H9 (cell line): ENCODE results near the gene SMTNL2. TPM values are rescaled to one million over a fixed set of nuclear protein-coding genes. Genes with fewer than 3 reads are reported as not detected.

Experiments used
- DNase-seq: peaks from one replicate; pipeline ENCODE4 v3.0.0-alpha.2; 2017
- H2AFZ ChIP-seq: one replicate; pipeline ENCODE4 v1.6.1; 2013; ENCODE audit warnings: mild to moderate bottlenecking, low read length, control low read depth, moderate library complexity
- H2AK5ac ChIP-seq: 2 replicates; pipeline ENCODE4 v1.6.1; 2013; ENCODE audit warnings: low read length, control low read depth, mixed read lengths; ENCODE audit not compliant: insufficient read length
- H2BK120ac ChIP-seq: one replicate; pipeline ENCODE4 v1.6.1; 2013; ENCODE audit warnings: low read depth, mild to moderate bottlenecking, low read length, control low read depth, inconsistent platforms; ENCODE audit not compliant: poor library complexity, severe bottlenecking
- H2BK12ac ChIP-seq: 2 replicates; pipeline ENCODE4 v1.6.1; 2013; ENCODE audit warnings: low read length, control low read depth, mixed read lengths, low read depth; ENCODE audit not compliant: insufficient read length
- H2BK15ac ChIP-seq: 2 replicates; pipeline ENCODE4 v1.6.1; 2013; ENCODE audit warnings: low read depth, low read length, control low read depth
- H2BK20ac ChIP-seq: one replicate; pipeline ENCODE4 v1.6.1; 2013; ENCODE audit warnings: low read depth, mild to moderate bottlenecking, low read length, control low read depth, inconsistent platforms; ENCODE audit not compliant: poor library complexity, severe bottlenecking
- H2BK5ac ChIP-seq: 2 replicates; pipeline ENCODE4 v1.6.1; 2013; ENCODE audit warnings: low read length, control low read depth, mixed read lengths; ENCODE audit not compliant: insufficient read length
- H3K14ac ChIP-seq: 2 replicates; pipeline ENCODE4 v1.6.1; 2013; ENCODE audit warnings: low read length, control low read depth; ENCODE audit not compliant: insufficient read depth
- H3K18ac ChIP-seq: 2 replicates; pipeline ENCODE4 v1.6.1; 2013; ENCODE audit warnings: low read depth, mild to moderate bottlenecking, mixed read lengths, low read length, control low read depth; ENCODE audit not compliant: insufficient read length
- H3K23ac ChIP-seq: 2 replicates; pipeline ENCODE4 v1.6.1; 2013; ENCODE audit warnings: low read length, control low read depth, mixed read lengths, low read depth; ENCODE audit not compliant: insufficient read length
- H3K23me2 ChIP-seq: 2 replicates; pipeline ENCODE4 v1.6.1; 2013; ENCODE audit warnings: low read depth, mild to moderate bottlenecking, mixed read lengths, low read length, control low read depth; ENCODE audit not compliant: insufficient read length, poor library complexity, severe bottlenecking
- H3K27ac ChIP-seq: 2 replicates; pipeline ENCODE4 v1.5.1; 2013; ENCODE audit warnings: low read length, control low read depth, mixed read lengths, low read depth; ENCODE audit not compliant: insufficient read length
- H3K27me3 ChIP-seq: 2 replicates; pipeline ENCODE4 v1.6.1; 2013; ENCODE audit warnings: low read length, control low read depth, inconsistent platforms; ENCODE audit not compliant: insufficient read depth
- H3K4ac ChIP-seq: 2 replicates; pipeline ENCODE4 v1.6.1; 2013; ENCODE audit warnings: low read depth, mild to moderate bottlenecking, control low read depth, inconsistent platforms, low read length, moderate library complexity
- H3K4me1 ChIP-seq: 2 replicates; pipeline ENCODE4 v1.6.1; 2013; ENCODE audit warnings: low read length, control low read depth, inconsistent platforms; ENCODE audit not compliant: insufficient read depth
- H3K4me2 ChIP-seq: 2 replicates; pipeline ENCODE4 v1.6.1; 2013; ENCODE audit warnings: low read length, control low read depth, mixed read lengths; ENCODE audit not compliant: insufficient read length, insufficient read depth
- H3K56ac ChIP-seq: 2 replicates; pipeline ENCODE4 v1.6.1; 2013; ENCODE audit warnings: low read depth, mild to moderate bottlenecking, mixed read lengths, low read length, control low read depth; ENCODE audit not compliant: insufficient read length
- H3K79me1 ChIP-seq: 2 replicates; pipeline ENCODE4 v1.6.1; 2013; ENCODE audit warnings: low read depth, mild to moderate bottlenecking, moderate library complexity, low read length, control low read depth, inconsistent platforms; ENCODE audit not compliant: insufficient read depth, poor library complexity, severe bottlenecking
- H3K79me2 ChIP-seq: 2 replicates; pipeline ENCODE4 v1.6.1; 2013; ENCODE audit warnings: low read length, control low read depth, inconsistent platforms; ENCODE audit not compliant: insufficient read depth
- H3K9ac ChIP-seq: 2 replicates; pipeline ENCODE4 v1.6.1; 2013; ENCODE audit warnings: low read length, control low read depth, mixed read lengths; ENCODE audit not compliant: insufficient read length; ENCODE audit errors: extremely low read depth
- H3K9me3 ChIP-seq: one replicate; pipeline ENCODE4 v1.6.1; 2013; ENCODE audit warnings: low read depth, low read length, inconsistent platforms; ENCODE audit not compliant: control insufficient read depth
- H3T11ph ChIP-seq: one replicate; pipeline ENCODE4 v1.6.1; 2013; ENCODE audit warnings: mild to moderate bottlenecking, low read length, control low read depth, inconsistent platforms
- H4K20me1 ChIP-seq: one replicate; pipeline ENCODE4 v1.6.1; 2013; ENCODE audit not compliant: control insufficient read depth, insufficient read length, insufficient read depth
- H4K5ac ChIP-seq: 2 replicates; pipeline ENCODE4 v1.6.1; 2013; ENCODE audit warnings: low read depth, mild to moderate bottlenecking, mixed read lengths, low read length, control low read depth; ENCODE audit not compliant: insufficient read length
- H4K8ac ChIP-seq: replicated peaks from 2 replicates; pipeline ENCODE4 v1.6.1; 2013; ENCODE audit warnings: low read length, control low read depth, mixed read lengths, low read depth; ENCODE audit not compliant: insufficient read length
- H4K91ac ChIP-seq: 2 replicates; pipeline ENCODE4 v1.6.1; 2013; ENCODE audit warnings: low read depth, mild to moderate bottlenecking, moderate library complexity, mixed read lengths, low read length, control low read depth; ENCODE audit not compliant: insufficient read length
- H3K27ac Mint-ChIP-seq, 3 experiments: 2 replicates in 2 of 3; 3 replicates in 1 of 3; pipeline ENCODE4 v1.8.0; 2020 to 2021; ENCODE audit warnings: mixed read lengths in 3 of 3, mild to moderate bottlenecking in 1 of 3, moderate library complexity in 1 of 3
- H3K27me3 Mint-ChIP-seq: 2 replicates; pipeline ENCODE4 v1.8.0; 2021; ENCODE audit warnings: low read depth, mild to moderate bottlenecking, moderate library complexity, mixed read lengths
- H3K36me3 Mint-ChIP-seq, 3 experiments: 2 replicates in 2 of 3; 3 replicates in 1 of 3; pipeline ENCODE4 v1.8.0; 2020 to 2021; ENCODE audit warnings: low read depth in 3 of 3, mixed read lengths in 3 of 3; ENCODE audit not compliant: insufficient read depth in 1 of 3
- H3K4me1 Mint-ChIP-seq, 2 experiments: 2 replicates each; pipeline ENCODE4 v1.8.0; 2020; ENCODE audit warnings: mixed read lengths in 2 of 2
- H3K4me3 Mint-ChIP-seq, 2 experiments: 2 replicates in 1 of 2; 3 replicates in 1 of 2; pipeline ENCODE4 v1.8.0; 2020 to 2021; ENCODE audit warnings: mild to moderate bottlenecking in 2 of 2, mixed read lengths in 2 of 2, moderate library complexity in 1 of 2
- H3K9me3 Mint-ChIP-seq, 2 experiments: 2 replicates in 1 of 2; 3 replicates in 1 of 2; pipeline ENCODE4 v1.8.0; 2020; ENCODE audit warnings: mild to moderate bottlenecking in 2 of 2, mixed read lengths in 2 of 2, moderate library complexity in 1 of 2
- CTCF ChIP-seq: fragments of 200-600 bp; sonication (generic); conservative IDR thresholded peaks from 3 replicates; pipeline ENCODE4 v1.8.0; 2021; ENCODE audit warnings: antibody characterized with exemption, mild to moderate bottlenecking
- WGBS: extraction: QIAGEN DNeasy Blood & Tissue Kit; methylation state at CpG from one replicate; pipeline ENCODE4 v1.1.7; 2013; ENCODE audit warnings: missing lambda C conversion rate, low lambda C conversion rate, mixed read lengths; ENCODE audit not compliant: insufficient read length; ENCODE audit errors: extremely low coverage; 5-methylcytosine and 5-hydroxymethylcytosine counted together
- total RNA-seq: library from RNA; stranded (reverse); gene quantifications from 2 replicates; pipeline ENCODE4 v1.2.1, GENCODE V29; 2021

SMTNL2 gene
- total RNA-seq, 1 experiment from 2014 or later: 0.77 TPM

GRCh38 chr17:4587803-4588202 lies 3.5 kb downstream of the SMTNL2 start:
- Mint-ChIP-seq H3K27ac (no peak overlapping the region), H3K27me3 (peaks cover 58% of the 10 kb centered on the region), H3K9me3 (no peaks in the 10 kb centered on the region), H3K4me3 (no peak overlapping the region), H3K36me3 (no peaks in the 10 kb centered on the region; a peak in 1 of 7 replicates), H3K4me1 (peaks cover 9 to 26% of the 10 kb centered on the region in 2 experiments)
- H4K8ac ChIP-seq: no peak overlapping the region
- no peak overlapping the region for H3K4me2 ChIP-seq
- no peak overlapping the region for H3K56ac ChIP-seq
- H4K20me1 ChIP-seq: peaks cover 2% of the 10 kb centered on the region
- H3T11ph ChIP-seq: no peak overlapping the region
- no peak overlapping the region for H2BK12ac ChIP-seq
- no peaks in the 10 kb centered on the region for H3K4me1 ChIP-seq
- no peak overlapping the region for H4K5ac ChIP-seq
- H3K18ac ChIP-seq: no peak overlapping the region
- no CpG with 5 or more reads among the region's 9 CpGs for WGBS
- H2BK15ac ChIP-seq: no peak overlapping the region
- H3K9ac ChIP-seq: no peak overlapping the region
- H2BK5ac ChIP-seq: no peak overlapping the region
- H3K79me1 ChIP-seq: no peaks in the 10 kb centered on the region
- H3K9me3 ChIP-seq: no peaks in the 10 kb centered on the region
- H3K27me3 ChIP-seq: peaks cover 19% of the 10 kb centered on the region; the same call in 1 of the 2 replicates
- no peak overlapping the region for H2AK5ac ChIP-seq
- no peak overlapping the region for H3K27ac ChIP-seq
- no peaks in the 10 kb centered on the region for H3K79me2 ChIP-seq
- no peak overlapping the region for H3K14ac ChIP-seq
- H3K4ac ChIP-seq: no peak overlapping the region
- no peak for DNase-seq
- H2BK20ac ChIP-seq: no peak overlapping the region
- no peak for TF ChIP-seq CTCF
- no peak overlapping the region for H3K23ac ChIP-seq
- H3K23me2 ChIP-seq: peaks cover 8% of the 10 kb centered on the region
- H4K91ac ChIP-seq: no peak overlapping the region
- H2AFZ ChIP-seq: no peak overlapping the region
- H2BK120ac ChIP-seq: no peak overlapping the region
